IPS-15b (cell line): Measurements from ENCODE around the gene ADAMTS4.

Source experiments
- H3K27me3 ChIP-seq: one replicate; pipeline ENCODE4 v1.6.1; 2013; ENCODE audit warnings: low read length; ENCODE audit not compliant: control insufficient read depth, insufficient read depth
- H3K36me3 ChIP-seq: one replicate; pipeline ENCODE4 v1.6.1; 2013; ENCODE audit warnings: low read length; ENCODE audit not compliant: control insufficient read depth, insufficient read depth
- H3K4me1 ChIP-seq: one replicate; pipeline ENCODE4 v1.6.1; 2013; ENCODE audit warnings: mild to moderate bottlenecking, low read length; ENCODE audit not compliant: control insufficient read depth, insufficient read depth
- H3K4me3 ChIP-seq: one replicate; pipeline ENCODE4 v1.5.1; 2013; ENCODE audit warnings: low read depth, low read length
- H3K9ac ChIP-seq: one replicate; pipeline ENCODE4 v1.6.1; 2013; ENCODE audit warnings: low read depth, mild to moderate bottlenecking, low read length
- H3K9me3 ChIP-seq: one replicate; pipeline ENCODE4 v1.6.1; 2013; ENCODE audit warnings: mild to moderate bottlenecking, low read length; ENCODE audit not compliant: control insufficient read depth, insufficient read depth

The ADAMTS4 gene

DNA sequence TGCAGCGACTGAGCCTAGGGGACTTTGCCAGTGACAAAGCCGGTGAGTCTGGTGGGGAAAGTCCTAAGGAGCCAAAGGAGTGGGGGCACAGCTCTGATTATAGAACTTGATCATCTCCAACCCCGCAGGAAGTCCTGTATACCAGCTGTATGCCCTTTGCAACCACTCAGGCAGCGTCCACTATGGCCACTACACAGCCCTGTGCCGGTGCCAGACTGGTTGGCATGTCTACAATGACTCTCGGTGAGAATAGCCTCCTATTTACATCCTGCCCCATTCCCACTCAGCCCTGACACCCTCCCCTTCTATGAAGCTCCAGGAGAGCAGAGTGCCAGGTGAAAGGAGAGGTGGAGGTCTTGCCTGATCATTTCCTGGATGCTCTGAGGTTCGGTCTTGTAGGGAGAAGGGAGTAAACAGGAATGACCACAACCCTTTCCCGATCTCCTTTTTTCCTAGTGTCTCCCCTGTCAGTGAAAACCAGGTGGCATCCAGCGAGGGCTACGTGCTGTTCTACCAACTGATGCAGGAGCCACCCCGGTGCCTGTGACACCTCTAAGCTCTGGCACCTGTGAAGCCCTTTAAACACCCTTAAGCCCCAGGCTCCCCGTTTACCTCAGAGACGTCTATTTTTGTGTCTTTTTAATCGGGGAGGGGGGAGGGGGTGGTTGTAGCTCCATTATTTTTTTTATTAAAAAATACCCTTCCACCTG, 33.8 kb downstream of the ADAMTS4 start:
- no peaks in the 10 kb centered on the region for H3K9me3 ChIP-seq
- H3K4me1 ChIP-seq: no peaks in the 10 kb centered on the region
- H3K27me3 ChIP-seq: no peaks in the 10 kb centered on the region
- H3K4me3 ChIP-seq: peak overlapping the region; percentile 96
- H3K36me3 ChIP-seq: peaks cover 17% of the 10 kb centered on the region
- peak overlapping the region; percentile 37 for H3K9ac ChIP-seq

DNA sequence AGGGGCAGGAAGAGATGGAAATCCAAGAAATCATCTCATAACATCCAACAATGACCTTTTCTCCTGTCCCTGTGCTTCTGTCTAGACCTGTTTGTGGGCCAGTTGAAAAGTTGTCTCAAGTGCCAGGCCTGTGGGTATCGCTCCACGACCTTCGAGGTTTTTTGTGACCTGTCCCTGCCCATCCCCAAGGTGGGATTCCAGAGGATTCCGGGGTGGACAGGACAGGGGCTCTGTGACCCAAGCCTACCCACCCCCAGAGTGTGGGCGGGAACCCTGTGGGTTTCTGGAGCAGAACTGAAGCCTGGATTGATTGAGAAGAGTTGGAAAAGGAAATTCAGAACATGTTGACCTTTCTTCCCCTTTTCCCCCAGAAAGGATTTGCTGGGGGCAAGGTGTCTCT, 35.1 kb downstream of the ADAMTS4 start:
- Histone ChIP-seq H3K4me1 (no peaks in the 10 kb centered on the region), H3K9ac (no peak overlapping the region), H3K4me3 (no peak overlapping the region), H3K9me3 (no peaks in the 10 kb centered on the region), H3K36me3 (peaks cover 10% of the 10 kb centered on the region), H3K27me3 (no peaks in the 10 kb centered on the region)

DNA sequence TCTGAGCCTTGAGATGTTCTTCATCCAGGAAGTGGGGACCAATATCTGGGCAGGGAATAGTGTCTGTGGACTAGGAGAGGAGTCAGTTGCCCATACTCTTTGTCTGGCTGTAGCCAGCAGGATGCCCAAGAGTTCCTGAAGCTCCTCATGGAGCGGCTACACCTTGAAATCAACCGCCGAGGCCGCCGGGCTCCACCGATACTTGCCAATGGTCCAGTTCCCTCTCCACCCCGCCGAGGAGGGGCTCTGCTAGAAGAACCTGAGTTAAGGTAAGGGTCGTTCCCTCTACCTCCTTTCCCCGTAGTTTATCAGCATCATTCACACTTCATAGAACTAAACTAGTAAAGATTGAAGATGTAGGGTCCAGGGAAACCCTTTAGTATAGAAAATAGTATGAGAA, 36.0 kb downstream of the ADAMTS4 start:
- no peaks in the 10 kb centered on the region for H3K9me3 ChIP-seq
- H3K4me1 ChIP-seq: no peaks in the 10 kb centered on the region
- H3K4me3 ChIP-seq: no peak overlapping the region
- H3K36me3 ChIP-seq: peaks cover 10% of the 10 kb centered on the region
- no peak overlapping the region for H3K9ac ChIP-seq
- no peaks in the 10 kb centered on the region for H3K27me3 ChIP-seq

DNA sequence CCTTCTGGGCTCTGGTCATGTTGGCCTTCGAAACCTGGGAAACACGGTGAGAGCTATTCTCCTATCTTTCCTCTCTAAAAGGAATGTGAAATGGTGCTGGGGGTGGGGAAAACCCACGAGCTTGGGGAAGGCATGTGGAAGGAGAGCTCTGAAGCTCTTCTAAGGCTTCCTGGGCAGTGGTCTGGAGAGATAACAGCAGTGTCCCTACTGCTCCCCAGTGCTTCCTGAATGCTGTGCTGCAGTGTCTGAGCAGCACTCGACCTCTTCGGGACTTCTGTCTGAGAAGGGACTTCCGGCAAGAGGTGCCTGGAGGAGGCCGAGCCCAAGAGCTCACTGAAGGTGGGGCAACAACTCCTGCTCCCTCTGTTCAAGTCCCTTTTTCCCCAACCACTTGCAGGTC, 36.8 kb downstream of the ADAMTS4 start:
- H3K27me3 ChIP-seq: no peaks in the 10 kb centered on the region
- H3K4me3 ChIP-seq: no peak overlapping the region
- no peaks in the 10 kb centered on the region for H3K4me1 ChIP-seq
- H3K36me3 ChIP-seq: peaks cover 10% of the 10 kb centered on the region
- no peaks in the 10 kb centered on the region for H3K9me3 ChIP-seq
- H3K9ac ChIP-seq: no peak overlapping the region

DNA sequence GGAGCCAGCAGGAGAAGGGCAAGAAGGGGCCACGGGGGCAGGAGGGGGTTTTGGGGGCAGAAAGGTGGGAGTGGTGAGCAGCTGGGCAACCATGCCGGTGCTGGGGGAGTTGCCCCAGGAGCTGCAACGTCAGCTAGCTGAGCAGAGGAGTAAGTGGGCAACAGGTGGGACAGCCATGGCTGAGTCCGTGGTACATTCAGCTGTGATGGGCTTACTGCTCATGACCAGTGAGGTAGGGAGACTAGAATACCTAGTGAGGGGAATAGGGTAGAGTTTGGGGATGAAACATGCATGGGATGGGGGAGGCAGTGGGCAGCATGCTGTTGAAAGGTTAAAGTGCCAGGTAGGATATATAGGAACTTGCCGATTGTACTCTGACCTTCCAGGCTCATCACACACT, 37.2 kb downstream of the ADAMTS4 start:
- no peaks in the 10 kb centered on the region for H3K27me3 ChIP-seq
- H3K36me3 ChIP-seq: peaks cover 10% of the 10 kb centered on the region
- H3K4me3 ChIP-seq: no peak overlapping the region
- no peaks in the 10 kb centered on the region for H3K4me1 ChIP-seq
- no peak overlapping the region for H3K9ac ChIP-seq
- no peaks in the 10 kb centered on the region for H3K9me3 ChIP-seq

DNA sequence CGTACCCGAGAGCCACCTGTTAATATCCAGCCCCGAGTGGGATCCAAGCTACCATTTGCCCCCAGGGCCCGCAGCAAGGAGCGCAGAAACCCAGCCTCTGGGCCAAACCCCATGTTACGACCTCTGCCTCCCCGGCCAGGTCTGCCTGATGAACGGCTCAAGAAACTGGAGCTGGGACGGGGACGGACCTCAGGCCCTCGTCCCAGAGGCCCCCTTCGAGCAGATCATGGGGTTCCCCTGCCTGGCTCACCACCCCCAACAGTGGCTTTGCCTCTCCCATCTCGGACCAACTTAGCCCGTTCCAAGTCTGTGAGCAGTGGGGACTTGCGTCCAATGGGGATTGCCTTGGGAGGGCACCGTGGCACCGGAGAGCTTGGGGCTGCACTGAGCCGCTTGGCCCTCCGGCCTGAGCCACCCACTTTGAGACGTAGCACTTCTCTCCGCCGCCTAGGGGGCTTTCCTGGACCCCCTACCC, 38.1 kb downstream of the ADAMTS4 start:
- Histone ChIP-seq H3K9ac (no peak overlapping the region), H3K4me1 (no peaks in the 10 kb centered on the region), H3K27me3 (no peaks in the 10 kb centered on the region), H3K36me3 (peaks cover 10% of the 10 kb centered on the region), H3K9me3 (no peaks in the 10 kb centered on the region), H3K4me3 (no peak overlapping the region)

DNA sequence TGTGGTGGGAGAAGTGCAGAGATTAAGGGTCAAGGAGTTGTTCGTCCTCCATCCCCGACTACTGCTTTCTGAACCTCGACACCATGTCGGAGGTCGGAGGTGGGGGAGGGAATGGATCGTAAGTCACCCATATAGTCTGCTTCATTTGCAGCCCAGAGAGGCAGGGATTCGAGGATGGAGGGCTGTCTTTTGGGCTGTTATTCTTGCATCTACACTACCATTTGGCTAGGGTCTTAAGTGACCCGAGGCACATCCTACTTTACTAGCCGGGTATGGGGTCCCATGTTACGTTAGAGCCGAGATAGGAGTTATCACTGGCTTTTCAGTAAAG, 39.0 kb downstream of the ADAMTS4 start:
- Histone ChIP-seq H3K4me1 (no peaks in the 10 kb centered on the region), H3K4me3 (peak overlapping the region; percentile 60), H3K9me3 (no peaks in the 10 kb centered on the region), H3K36me3 (peaks cover 10% of the 10 kb centered on the region), H3K9ac (peak overlapping the region; percentile 80), H3K27me3 (no peaks in the 10 kb centered on the region)

DNA sequence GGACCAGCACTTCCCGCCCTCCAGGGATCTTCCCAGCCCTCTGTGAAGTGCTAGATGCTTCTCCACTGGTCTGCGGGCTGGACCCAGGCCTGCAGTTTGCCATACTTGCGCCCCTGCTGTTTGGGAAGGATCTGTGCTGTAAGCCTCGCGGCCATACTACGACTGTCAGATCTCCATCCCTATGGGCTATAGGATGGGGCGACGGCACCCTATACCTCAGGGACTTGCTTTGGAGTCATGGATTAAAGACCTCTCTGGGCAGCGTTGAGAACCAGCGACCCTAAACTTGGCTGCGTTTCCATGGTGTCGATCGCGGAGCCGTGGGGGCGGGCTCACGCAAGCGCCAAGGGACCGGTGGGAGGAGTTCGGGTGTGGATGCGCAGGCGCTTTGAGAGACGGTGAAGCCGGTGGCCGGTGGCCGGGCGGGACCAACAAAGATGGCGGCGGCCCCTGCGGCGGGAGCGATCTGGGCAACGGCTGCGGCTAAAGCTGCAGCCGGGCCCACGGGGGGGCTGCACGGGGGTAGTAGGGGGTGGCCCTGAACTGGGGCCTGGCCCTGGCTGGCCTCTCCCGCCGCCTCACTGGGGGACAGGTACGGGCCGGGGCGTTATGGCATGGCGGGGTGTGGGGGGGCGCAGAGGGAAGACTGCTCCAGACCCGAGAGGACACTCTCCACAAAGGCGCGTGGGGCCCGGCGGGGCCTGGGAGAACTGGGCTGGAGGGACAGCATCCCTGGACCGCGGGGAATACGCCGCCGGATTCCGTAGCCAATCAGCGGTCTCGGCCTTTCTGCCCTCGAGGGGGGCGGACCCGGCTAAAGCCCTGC, 39.6 kb downstream of the ADAMTS4 start, which contains the start of gene USP21:
Gene USP21, plus strand, starts transcription at position 414 of the 826 bp plus-strand sequence. CDS start 1,141 bp downstream, outside the sequence.
- H3K4me1 ChIP-seq: no peaks in the 10 kb centered on the region
- H3K9me3 ChIP-seq: no peaks in the 10 kb centered on the region
- peak within 1 kb of the TSS; percentile 80 for H3K9ac ChIP-seq
- H3K4me3 ChIP-seq: peak within 1 kb of the TSS; percentile 60
- peaks cover 10% of the 10 kb centered on the region for H3K36me3 ChIP-seq
- H3K27me3 ChIP-seq: no peaks in the 10 kb centered on the region

DNA sequence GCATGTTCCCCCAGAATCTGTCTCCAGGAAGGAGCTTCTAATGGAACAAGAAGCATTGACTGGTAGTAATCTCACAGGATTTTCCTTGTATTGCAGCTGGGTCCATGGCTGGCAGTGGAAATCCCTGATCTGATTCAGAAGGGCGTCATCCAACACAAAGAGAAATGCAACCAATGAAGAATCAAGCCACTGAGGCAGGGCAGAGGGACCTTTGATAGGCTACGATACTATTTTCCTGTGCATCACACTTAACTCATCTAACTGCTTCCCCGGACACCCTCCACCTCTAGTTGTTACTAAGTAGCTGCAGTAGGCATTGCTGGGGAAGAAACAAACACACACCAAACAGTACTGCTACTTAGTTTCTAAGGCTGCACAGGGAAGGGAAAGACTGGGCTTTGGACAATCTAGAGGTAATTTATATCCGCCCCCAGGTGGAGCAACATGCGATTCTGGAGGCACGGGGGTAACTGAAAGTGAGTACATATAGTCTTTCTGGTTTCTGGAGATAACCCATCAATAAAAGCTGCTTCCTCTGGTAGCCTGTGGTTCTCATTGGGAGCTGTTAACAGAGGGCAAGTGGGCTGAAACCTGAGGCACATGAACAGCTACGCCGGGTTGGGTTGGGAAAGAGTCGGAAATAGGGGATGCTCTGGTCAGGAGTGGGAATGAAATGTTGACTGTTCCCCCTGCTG, 40.4 kb downstream of the ADAMTS4 start:
- Histone ChIP-seq H3K9ac (no peak overlapping the region), H3K36me3 (peaks cover 7% of the 10 kb centered on the region), H3K27me3 (no peaks in the 10 kb centered on the region), H3K4me1 (no peaks in the 10 kb centered on the region), H3K9me3 (no peaks in the 10 kb centered on the region), H3K4me3 (peak overlapping the region; percentile 60)

DNA sequence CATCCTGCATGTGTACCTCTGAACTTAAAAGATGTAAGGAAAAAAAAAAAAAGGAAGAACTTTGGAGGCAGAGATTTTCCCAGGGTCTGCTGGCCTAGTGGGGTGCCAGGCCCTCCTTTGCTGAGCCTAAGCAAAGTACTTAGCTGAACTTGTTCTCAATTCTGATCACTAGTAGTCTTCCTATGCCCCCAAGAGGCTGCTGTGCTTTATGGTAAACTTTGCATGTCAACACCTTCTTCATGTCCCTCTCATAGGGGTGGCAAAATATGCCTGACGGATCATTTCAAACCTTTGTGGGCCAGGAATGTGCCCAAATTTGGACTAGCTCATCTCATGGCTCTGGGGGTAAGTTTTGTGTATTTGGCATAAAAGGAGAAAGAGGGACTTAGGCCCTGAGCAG, 41.0 kb downstream of the ADAMTS4 start:
- H3K36me3 ChIP-seq: peaks cover 5% of the 10 kb centered on the region
- no peak overlapping the region for H3K9ac ChIP-seq
- H3K4me3 ChIP-seq: no peak overlapping the region

DNA sequence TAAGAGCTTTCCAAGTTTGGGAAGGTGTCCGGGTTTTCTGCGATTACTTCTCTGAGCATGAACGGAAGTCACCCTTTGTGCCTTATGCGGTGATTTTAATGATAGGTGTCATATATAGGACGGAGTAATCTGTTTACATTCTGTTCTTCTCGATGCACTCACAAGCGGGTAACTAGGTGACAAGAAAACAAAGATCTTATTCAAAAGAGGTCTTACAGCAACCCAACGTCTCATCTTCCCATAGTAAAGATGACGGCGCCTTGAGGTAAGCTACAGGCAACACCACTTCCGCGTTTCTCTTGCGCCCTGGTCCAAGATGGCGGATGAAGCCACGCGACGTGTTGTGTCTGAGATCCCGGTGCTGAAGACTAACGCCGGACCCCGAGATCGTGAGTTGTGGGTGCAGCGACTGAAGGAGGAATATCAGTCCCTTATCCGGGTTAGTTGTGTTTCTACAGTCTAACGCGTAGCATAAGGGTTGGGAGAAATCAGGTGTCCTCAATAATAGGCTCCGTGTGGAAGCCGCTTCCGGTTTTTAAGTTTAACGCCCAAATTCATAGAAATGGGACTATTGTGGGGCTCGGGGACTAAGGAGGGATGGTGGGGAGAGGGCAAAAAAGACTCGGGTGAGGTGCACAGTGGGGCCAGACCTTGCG, 45.0 kb downstream of the ADAMTS4 start, which contains the start of gene UFC1:
Gene UFC1, plus strand, starts transcription at position 297 of the 656 bp plus-strand sequence. Its CDS starts 20 bp downstream, at position 317.
- Histone ChIP-seq H3K9ac (peak within 1 kb of the TSS; percentile 98), H3K36me3 (no peaks in the 10 kb centered on the region), H3K4me1 (no peaks in the 10 kb centered on the region)

More for the DNA sequence above, 41.0 kb downstream of the ADAMTS4 start:
- Histone ChIP-seq H3K9me3 (no peaks in the 10 kb centered on the region), H3K27me3 (no peaks in the 10 kb centered on the region), H3K4me1 (no peaks in the 10 kb centered on the region)

More for the DNA sequence above, 45.0 kb downstream of the ADAMTS4 start, which contains the start of gene UFC1:
- Histone ChIP-seq H3K27me3 (no peaks in the 10 kb centered on the region), H3K9me3 (no peaks in the 10 kb centered on the region), H3K4me3 (peak within 1 kb of the TSS; percentile 92)
